K562 (cell line): Measurements from ENCODE around the gene SOX12. TPM values are rescaled to one million over a fixed set of nuclear protein-coding genes. Genes with fewer than 3 reads are reported as not detected.

Experiments used
- ELF4 ChIP-seq: fragments of 450-650 bp; formaldehyde crosslinking; IDR thresholded peaks from 2 replicates; pipeline ENCODE4 v1.4.0; 2022; ENCODE audit warnings: missing genetic modification characterization
- MCM5 ChIP-seq: fragments of 450-650 bp; IDR thresholded peaks from 2 replicates; pipeline ENCODE4 v1.6.1; 2016; ENCODE audit warnings: low read depth
- PYGO2 ChIP-seq: fragments of 450-650 bp; IDR thresholded peaks from 2 replicates; pipeline ENCODE4 v1.6.1; 2016; ENCODE audit warnings: mild to moderate bottlenecking, missing genetic modification characterization, moderate library complexity, missing compliant biosample characterization
- RFX5 ChIP-seq: IDR thresholded peaks from 2 replicates; pipeline ENCODE4 v1.6.1; 2011; ENCODE audit warnings: low read depth, mild to moderate bottlenecking, improper control_type of control experiment, low read length
- SIN3A ChIP-seq, 2 experiments: fragments of 150-350 bp in 1 of 2; IDR thresholded peaks; 2 replicates each; pipeline ENCODE4 v1.6.1; 2011 to 2016; ENCODE audit warnings: borderline replicate concordance in 2 of 2, low read depth in 2 of 2, low read length in 2 of 2, mild to moderate bottlenecking in 2 of 2, moderate library complexity in 2 of 2; ENCODE audit not compliant: control insufficient read depth in 1 of 2
- ZFPM2 ChIP-seq: fragments of 250-450 bp; sonication (Bioruptor Pico); IDR thresholded peaks from 2 replicates; pipeline ENCODE4 v1.5.1; 2022; ENCODE audit warnings: mild to moderate bottlenecking
- ZNF133 ChIP-seq: fragments of 250-450 bp; sonication (Bioruptor Pico); IDR thresholded peaks from 2 replicates; pipeline ENCODE4 v1.4.0; 2020; ENCODE audit warnings: mild to moderate bottlenecking
- ZNF217 ChIP-seq: sonication (generic); formaldehyde crosslinking; IDR thresholded peaks from 2 replicates; pipeline ENCODE4 v1.8.0; 2022; ENCODE audit warnings: mild to moderate bottlenecking, missing genetic modification reagents
- ZNF445 ChIP-seq: fragments of 250-450 bp; sonication (Bioruptor Pico); IDR thresholded peaks from 2 replicates; pipeline ENCODE4 v1.4.0; 2020; ENCODE audit warnings: low read depth, mild to moderate bottlenecking, moderate library complexity
- ZNF766 ChIP-seq: fragments of 200-800 bp; sonication (Bioruptor generic); conservative IDR thresholded peaks from 2 replicates; pipeline ENCODE4 v1.6.1; 2016; ENCODE audit warnings: missing genetic modification characterization, missing compliant biosample characterization
- polyA plus RNA-seq, 8 experiments: library from polyadenylated mRNA; depleted of rRNA in 4 of 8; stranded (reverse) in 5 of 8; unstranded in 3 of 8; fragments of >200 nt; fragmentation: Nextera tagmentation in 2 of 8; fragmentation: Illumina TruSeq in 1 of 8; extraction: Ambion mirVana in 2 of 8; extraction: Trizol in 1 of 8; gene quantifications; 2 replicates each; pipeline versions ENCODE4 v1.2.1 to v1.2.3, GENCODE V29; 2011 to 2014; ENCODE audit warnings: inconsistent platforms in 1 of 8, missing spikeins in 1 of 8
- total RNA-seq, 7 experiments: library from RNA; depleted of rRNA in 6 of 7; stranded (reverse); fragments of >200 nt in 6 of 7; fragmentation: Illumina TruSeq in 2 of 7; extraction: Trizol in 2 of 7; gene quantifications; 2 replicates each; pipeline versions ENCODE4 v1.2.1 to v1.2.3, GENCODE V29; 2011 to 2021; ENCODE audit warnings: low replicate concordance in 1 of 7
- TF ChIP-seq, protein P1 (sequence below): fragments of 200-400 bp; formaldehyde crosslinking; IDR thresholded peaks from 2 replicates; pipeline ENCODE4 v1.6.1; 2017; ENCODE audit warnings: mild to moderate bottlenecking, low read depth, low read length, moderate library complexity
- TF ChIP-seq, protein P2 (sequence below): sonication (generic); formaldehyde crosslinking; IDR thresholded peaks from 2 replicates; pipeline ENCODE4 v1.8.1; 2023; ENCODE audit warnings: mild to moderate bottlenecking, missing genetic modification reagents
- TF ChIP-seq, protein P3 (sequence below): fragments of 450-650 bp; IDR thresholded peaks from 2 replicates; pipeline ENCODE4 v1.6.1; 2016; ENCODE audit warnings: low read depth

The SOX12 gene
- total and polyA plus RNA-seq, 9 of the 15 experiments (the other 6 are each of a cell fraction or from before 2014, with no cell fraction given), result 0.42 to 26.3 (median 2.6) TPM

DNA sequence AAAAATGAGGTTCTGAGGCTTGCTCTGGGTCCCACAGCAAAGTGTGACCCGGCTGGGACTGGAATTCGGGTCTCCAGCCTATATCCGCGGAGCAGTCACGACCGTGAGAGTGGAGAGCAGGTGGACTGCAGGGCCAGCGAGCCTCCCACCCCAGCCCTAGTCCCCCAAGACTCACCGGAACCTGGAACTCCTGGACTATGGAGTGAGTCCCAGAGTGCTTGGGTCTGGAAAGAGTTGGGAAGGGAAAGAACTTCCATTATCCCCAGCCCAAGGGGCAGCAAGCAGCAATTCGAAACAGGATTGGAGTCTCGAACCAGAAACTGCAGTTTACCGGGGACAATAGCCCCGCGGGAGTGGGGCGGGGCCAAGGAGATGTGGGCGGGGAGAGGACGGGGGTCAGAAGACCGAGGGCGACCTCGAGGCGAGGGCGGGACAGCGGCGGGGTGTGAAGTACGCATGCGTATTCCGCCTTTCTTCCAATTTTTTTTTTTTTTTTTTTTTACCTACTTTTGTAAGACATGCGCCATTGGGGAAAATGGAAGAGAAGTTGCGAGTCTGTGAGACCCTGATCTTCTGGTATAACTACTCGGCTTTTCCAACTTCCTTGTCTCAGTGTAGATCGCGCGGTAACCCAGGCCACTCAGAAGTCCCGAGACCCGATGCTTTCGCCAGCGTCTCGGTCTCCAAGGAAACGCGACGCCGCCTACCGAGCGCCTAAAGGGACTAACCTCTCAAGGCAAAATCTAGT is 35.1 kb upstream of the SOX12 start, which contains the start of gene C20orf96 (continued):
- TF ChIP-seq, protein P1, sequence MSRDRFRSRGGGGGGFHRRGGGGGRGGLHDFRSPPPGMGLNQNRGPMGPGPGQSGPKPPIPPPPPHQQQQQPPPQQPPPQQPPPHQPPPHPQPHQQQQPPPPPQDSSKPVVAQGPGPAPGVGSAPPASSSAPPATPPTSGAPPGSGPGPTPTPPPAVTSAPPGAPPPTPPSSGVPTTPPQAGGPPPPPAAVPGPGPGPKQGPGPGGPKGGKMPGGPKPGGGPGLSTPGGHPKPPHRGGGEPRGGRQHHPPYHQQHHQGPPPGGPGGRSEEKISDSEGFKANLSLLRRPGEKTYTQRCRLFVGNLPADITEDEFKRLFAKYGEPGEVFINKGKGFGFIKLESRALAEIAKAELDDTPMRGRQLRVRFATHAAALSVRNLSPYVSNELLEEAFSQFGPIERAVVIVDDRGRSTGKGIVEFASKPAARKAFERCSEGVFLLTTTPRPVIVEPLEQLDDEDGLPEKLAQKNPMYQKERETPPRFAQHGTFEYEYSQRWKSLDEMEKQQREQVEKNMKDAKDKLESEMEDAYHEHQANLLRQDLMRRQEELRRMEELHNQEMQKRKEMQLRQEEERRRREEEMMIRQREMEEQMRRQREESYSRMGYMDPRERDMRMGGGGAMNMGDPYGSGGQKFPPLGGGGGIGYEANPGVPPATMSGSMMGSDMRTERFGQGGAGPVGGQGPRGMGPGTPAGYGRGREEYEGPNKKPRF, result no peak
- TF ChIP-seq, protein P2, sequence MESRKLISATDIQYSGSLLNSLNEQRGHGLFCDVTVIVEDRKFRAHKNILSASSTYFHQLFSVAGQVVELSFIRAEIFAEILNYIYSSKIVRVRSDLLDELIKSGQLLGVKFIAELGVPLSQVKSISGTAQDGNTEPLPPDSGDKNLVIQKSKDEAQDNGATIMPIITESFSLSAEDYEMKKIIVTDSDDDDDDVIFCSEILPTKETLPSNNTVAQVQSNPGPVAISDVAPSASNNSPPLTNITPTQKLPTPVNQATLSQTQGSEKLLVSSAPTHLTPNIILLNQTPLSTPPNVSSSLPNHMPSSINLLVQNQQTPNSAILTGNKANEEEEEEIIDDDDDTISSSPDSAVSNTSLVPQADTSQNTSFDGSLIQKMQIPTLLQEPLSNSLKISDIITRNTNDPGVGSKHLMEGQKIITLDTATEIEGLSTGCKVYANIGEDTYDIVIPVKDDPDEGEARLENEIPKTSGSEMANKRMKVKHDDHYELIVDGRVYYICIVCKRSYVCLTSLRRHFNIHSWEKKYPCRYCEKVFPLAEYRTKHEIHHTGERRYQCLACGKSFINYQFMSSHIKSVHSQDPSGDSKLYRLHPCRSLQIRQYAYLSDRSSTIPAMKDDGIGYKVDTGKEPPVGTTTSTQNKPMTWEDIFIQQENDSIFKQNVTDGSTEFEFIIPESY (CRISPR knock-in tag), result peak; percentile 28; the same call in 1 of the 2 replicates
- no peak for TF ChIP-seq MCM5
- TF ChIP-seq SIN3A (IDR thresholded peaks at IDR 0.05; ENCODE audit: borderline replicate concordance in 2 of 2, control insufficient read depth in 1 of 2, low read depth in 2 of 2, low read length in 2 of 2), result peak; percentile 91 to 93
- no peak for TF ChIP-seq RFX5
- no peak for TF ChIP-seq ZNF445 (CRISPR knock-in tag)
- no peak for TF ChIP-seq ZNF133
- 0 out of 2 replicates have a peak, but pooled peaks have one; percentile 4 for TF ChIP-seq ZNF766
- TF ChIP-seq PYGO2 (tag), result no peak
- TF ChIP-seq ZNF217 (CRISPR knock-in tag), result no peak
- TF ChIP-seq, protein P3, sequence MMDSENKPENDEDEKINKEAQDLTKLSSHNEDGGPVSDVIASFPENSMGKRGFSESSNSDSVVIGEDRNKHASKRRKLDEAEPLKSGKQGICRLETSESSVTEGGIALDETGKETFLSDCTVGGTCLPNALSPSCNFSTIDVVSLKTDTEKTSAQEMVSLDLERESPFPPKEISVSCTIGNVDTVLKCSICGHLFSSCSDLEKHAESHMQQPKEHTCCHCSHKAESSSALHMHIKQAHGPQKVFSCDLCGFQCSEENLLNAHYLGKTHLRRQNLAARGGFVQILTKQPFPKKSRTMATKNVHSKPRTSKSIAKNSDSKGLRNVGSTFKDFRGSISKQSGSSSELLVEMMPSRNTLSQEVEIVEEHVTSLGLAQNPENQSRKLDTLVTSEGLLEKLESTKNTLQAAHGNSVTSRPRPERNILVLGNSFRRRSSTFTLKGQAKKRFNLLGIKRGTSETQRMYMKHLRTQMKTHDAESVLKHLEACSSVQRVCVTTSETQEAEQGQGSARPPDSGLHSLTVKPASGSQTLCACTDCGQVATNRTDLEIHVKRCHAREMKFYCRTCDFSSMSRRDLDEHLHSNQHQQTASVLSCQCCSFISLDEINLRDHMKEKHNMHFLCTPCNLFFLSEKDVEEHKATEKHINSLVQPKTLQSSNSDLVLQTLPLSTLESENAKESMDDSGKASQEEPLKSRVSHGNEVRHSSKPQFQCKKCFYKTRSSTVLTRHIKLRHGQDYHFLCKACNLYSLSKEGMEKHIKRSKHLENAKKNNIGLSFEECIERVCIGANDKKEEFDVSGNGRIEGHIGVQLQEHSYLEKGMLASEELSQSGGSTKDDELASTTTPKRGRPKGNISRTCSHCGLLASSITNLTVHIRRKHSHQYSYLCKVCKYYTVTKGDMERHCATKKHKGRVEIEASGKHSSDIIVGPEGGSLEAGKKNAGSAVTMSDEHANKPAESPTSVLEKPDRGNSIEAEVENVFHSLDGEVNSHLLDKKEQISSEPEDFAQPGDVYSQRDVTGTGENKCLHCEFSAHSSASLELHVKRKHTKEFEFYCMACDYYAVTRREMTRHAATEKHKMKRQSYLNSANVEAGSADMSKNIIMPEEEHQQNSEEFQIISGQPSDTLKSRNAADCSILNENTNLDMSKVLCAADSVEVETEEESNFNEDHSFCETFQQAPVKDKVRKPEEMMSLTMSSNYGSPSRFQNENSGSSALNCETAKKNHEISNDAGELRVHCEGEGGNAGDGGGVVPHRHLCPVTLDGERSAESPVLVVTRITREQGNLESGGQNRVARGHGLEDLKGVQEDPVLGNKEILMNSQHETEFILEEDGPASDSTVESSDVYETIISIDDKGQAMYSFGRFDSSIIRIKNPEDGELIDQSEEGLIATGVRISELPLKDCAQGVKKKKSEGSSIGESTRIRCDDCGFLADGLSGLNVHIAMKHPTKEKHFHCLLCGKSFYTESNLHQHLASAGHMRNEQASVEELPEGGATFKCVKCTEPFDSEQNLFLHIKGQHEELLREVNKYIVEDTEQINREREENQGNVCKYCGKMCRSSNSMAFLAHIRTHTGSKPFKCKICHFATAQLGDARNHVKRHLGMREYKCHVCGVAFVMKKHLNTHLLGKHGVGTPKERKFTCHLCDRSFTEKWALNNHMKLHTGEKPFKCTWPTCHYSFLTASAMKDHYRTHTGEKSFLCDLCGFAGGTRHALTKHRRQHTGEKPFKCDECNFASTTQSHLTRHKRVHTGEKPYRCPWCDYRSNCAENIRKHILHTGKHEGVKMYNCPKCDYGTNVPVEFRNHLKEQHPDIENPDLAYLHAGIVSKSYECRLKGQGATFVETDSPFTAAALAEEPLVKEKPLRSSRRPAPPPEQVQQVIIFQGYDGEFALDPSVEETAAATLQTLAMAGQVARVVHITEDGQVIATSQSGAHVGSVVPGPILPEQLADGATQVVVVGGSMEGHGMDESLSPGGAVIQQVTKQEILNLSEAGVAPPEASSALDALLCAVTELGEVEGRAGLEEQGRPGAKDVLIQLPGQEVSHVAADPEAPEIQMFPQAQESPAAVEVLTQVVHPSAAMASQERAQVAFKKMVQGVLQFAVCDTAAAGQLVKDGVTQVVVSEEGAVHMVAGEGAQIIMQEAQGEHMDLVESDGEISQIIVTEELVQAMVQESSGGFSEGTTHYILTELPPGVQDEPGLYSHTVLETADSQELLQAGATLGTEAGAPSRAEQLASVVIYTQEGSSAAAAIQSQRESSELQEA, result peak; percentile 92; the same call in 1 of the 2 replicates
- no peak for TF ChIP-seq ZFPM2
- no peak for TF ChIP-seq ELF4 (CRISPR knock-in tag)
